ENCODE data around the gene TMEM181.

The TMEM181 gene

GRCh38 chr6:158565482-158566040 lies 5.7 kb downstream of the TMEM181 start:
- DNase-seq, result no peak

GRCh38 chr6:158566207-158566818 lies 6.4 kb downstream of the TMEM181 start:
- no peak for DNase-seq

- DNase-seq, result no peak
Observed at GRCh38 chr6:158567152-158567551, 7.3 kb downstream of the TMEM181 start.

GRCh38 chr6:158567871-158568401 lies 8.0 kb downstream of the TMEM181 start:
- no peak for DNase-seq

- no peak for DNase-seq
Observed at GRCh38 chr6:158568549-158568948, 8.7 kb downstream of the TMEM181 start.

- no peak for DNase-seq
Observed at GRCh38 chr6:158569036-158569435, 9.1 kb downstream of the TMEM181 start.

GRCh38 chr6:158570681-158570962 lies 10.7 kb downstream of the TMEM181 start:
- no peak for DNase-seq

GRCh38 chr6:158571826-158572652 lies 12.1 kb downstream of the TMEM181 start:
- peak; percentile 78 for DNase-seq

- no peak for DNase-seq
Observed at GRCh38 chr6:158572653-158573541, 13.0 kb downstream of the TMEM181 start.

- DNase-seq, result no peak
Observed at GRCh38 chr6:158573542-158573931, 13.6 kb downstream of the TMEM181 start.

- DNase-seq, result no peak
Observed at GRCh38 chr6:158574800-158575199, 14.9 kb downstream of the TMEM181 start.

GRCh38 chr6:158575550-158575949 lies 15.7 kb downstream of the TMEM181 start:
- DNase-seq, result no peak

GRCh38 chr6:158584236-158584651 lies 24.4 kb downstream of the TMEM181 start:
- no peak for DNase-seq

GRCh38 chr6:158586652-158587051 lies 26.8 kb downstream of the TMEM181 start:
- DNase-seq, result no peak

- DNase-seq, result no peak
Observed at GRCh38 chr6:158589366-158589765, 29.5 kb downstream of the TMEM181 start.

GRCh38 chr6:158591134-158591809 lies 31.4 kb downstream of the TMEM181 start:
- no peak for DNase-seq

- no peak for DNase-seq
Observed at GRCh38 chr6:158591810-158592209, 31.9 kb downstream of the TMEM181 start.

- DNase-seq, result no peak
Observed at GRCh38 chr6:158593670-158594069, 33.8 kb downstream of the TMEM181 start.

- DNase-seq, result peak; percentile 53
Observed at GRCh38 chr6:158595223-158595622, 35.3 kb downstream of the TMEM181 start.

- DNase-seq, result no peak
Observed at GRCh38 chr6:158596861-158597260, 37.0 kb downstream of the TMEM181 start.

- no peak for DNase-seq
Observed at GRCh38 chr6:158597565-158597964, 37.7 kb downstream of the TMEM181 start.

GRCh38 chr6:158599635-158600034 lies 39.7 kb downstream of the TMEM181 start:
- DNase-seq, result no peak

All from hematopoietic multipotent progenitor cell treated with erythropoietin and hydrocortisone succinate and interleukin-3 and kit ligand, for 6 days (in vitro differentiated cells).